Psoas muscle (tissue), 8 donors: ENCODE data around the gene TPRN. TPM values are rescaled to one million over a fixed set of nuclear protein-coding genes. Genes with fewer than 3 reads are reported as not detected.

ENCODE experiments used
- ATAC-seq, 4 donors: fragments of 200-7000 bp; cut with Tn5 transposase; one replicate each; pipeline ENCODE4 v1.9.1; 2020; ENCODE audit warnings: moderate library complexity in 3 of 4, mild to moderate bottlenecking in 2 of 4
- DNase-seq, 2 donors: peaks; one replicate each; pipeline ENCODE4 v3.0.0-alpha.2; 2020
- H3K27ac ChIP-seq: fragments of 200-600 bp; one replicate; pipeline ENCODE4 v1.8.0; 2022
- H3K27me3 ChIP-seq, 3 donors: fragments of 200-600 bp in 1 of 3; one replicate each; pipeline versions ENCODE4 v1.6.1 to v1.8.0; 2013 to 2022; ENCODE audit warnings: low read length in 2 of 3, mild to moderate bottlenecking in 2 of 3, moderate library complexity in 1 of 3; ENCODE audit not compliant: insufficient read depth in 3 of 3
- H3K36me3 ChIP-seq, 2 donors: fragments of 200-600 bp in 1 of 2; one replicate each; pipeline versions ENCODE4 v1.6.1 to v1.8.0; 2013 to 2022; ENCODE audit warnings: low read depth in 1 of 2, mild to moderate bottlenecking in 1 of 2, moderate library complexity in 1 of 2; ENCODE audit not compliant: insufficient read depth in 1 of 2
- H3K4me1 ChIP-seq: fragments of 200-600 bp; one replicate; pipeline ENCODE4 v1.8.0; 2022
- H3K4me3 ChIP-seq: fragments of 200-600 bp; one replicate; pipeline ENCODE4 v1.8.0; 2022; ENCODE audit warnings: mild to moderate bottlenecking
- H3K9me3 ChIP-seq: fragments of 200-600 bp; one replicate; pipeline ENCODE4 v1.8.0; 2022
- WGBS, 3 donors: extraction: QIAGEN DNeasy Blood & Tissue Kit; methylation state at CpG; one replicate each; pipeline versions ENCODE4 v1.1.6 to v1.1.7; 2013; 5-methylcytosine and 5-hydroxymethylcytosine counted together
- intact Hi-C, 2 donors: fragments of 100-400 bp; cut with DNase I; formaldehyde crosslinking; loops; one replicate each; pipeline versions ENCODE4 v1.11.0 to v1.14.2; 2022
- polyA plus RNA-seq, 3 donors: library from polyadenylated mRNA; stranded (reverse); fragments of 200-250 nt; gene quantifications; one replicate each; pipeline ENCODE4 v1.2.3, GENCODE V29; 2013
- total RNA-seq, 4 donors: library from RNA; stranded (reverse); fragmentation: NEBNext Ultra II Directional in 2 of 4; extraction: Animal tissue kit (Norgen Biotek cat#: 25700) in 2 of 4; gene quantifications; one replicate each; pipeline versions ENCODE4 v1.2.1 to v1.2.4, GENCODE V29; 2021 to 2023
- TF ChIP-seq, protein P1 (sequence below): fragments of 200-600 bp; IDR thresholded peaks from one replicate; pipeline ENCODE4 v1.8.0; 2022; ENCODE audit warnings: antibody characterized with exemption
- donor health status: healthy with polysubstance abuse.
- donor health status: DM: no; HTN: no; CAD: no; lungs with moderate emphysema.
- donor health status: Bipolar disorder and iron deficiency.
- donor health status: healthy.
- donor health status: DM: yes; HTN: yes; CAD: no.
- donor health status: DM: no; HTN: no; CAD: no.
- donor health status: DM: no; HTN: no; CAD: no.
- donor health status: DM: yes; HTN: yes; CAD: no.

TPRN gene
- total and polyA plus RNA-seq, 7 donors = 3.6 to 11.3 (median 8.6) TPM

GRCh38 chr9:137232101-137232500, 31.6 kb upstream of the TPRN start:
- DNase-seq (no peak), ATAC-seq (no peak)
- H3K27me3 ChIP-seq = peaks cover 0 to 29% (median 15%) of the 10 kb centered on the region in 3 donors
- intact Hi-C loops = no loop called here
- TF ChIP-seq, protein P1, sequence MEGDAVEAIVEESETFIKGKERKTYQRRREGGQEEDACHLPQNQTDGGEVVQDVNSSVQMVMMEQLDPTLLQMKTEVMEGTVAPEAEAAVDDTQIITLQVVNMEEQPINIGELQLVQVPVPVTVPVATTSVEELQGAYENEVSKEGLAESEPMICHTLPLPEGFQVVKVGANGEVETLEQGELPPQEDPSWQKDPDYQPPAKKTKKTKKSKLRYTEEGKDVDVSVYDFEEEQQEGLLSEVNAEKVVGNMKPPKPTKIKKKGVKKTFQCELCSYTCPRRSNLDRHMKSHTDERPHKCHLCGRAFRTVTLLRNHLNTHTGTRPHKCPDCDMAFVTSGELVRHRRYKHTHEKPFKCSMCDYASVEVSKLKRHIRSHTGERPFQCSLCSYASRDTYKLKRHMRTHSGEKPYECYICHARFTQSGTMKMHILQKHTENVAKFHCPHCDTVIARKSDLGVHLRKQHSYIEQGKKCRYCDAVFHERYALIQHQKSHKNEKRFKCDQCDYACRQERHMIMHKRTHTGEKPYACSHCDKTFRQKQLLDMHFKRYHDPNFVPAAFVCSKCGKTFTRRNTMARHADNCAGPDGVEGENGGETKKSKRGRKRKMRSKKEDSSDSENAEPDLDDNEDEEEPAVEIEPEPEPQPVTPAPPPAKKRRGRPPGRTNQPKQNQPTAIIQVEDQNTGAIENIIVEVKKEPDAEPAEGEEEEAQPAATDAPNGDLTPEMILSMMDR = no peak
- no peak overlapping the region for H3K4me3 ChIP-seq
- WGBS, 3 donors = 53 to 59% (median 53%) methylated on average over 8 to 10 of the region's 10 CpGs
- H3K9me3 ChIP-seq = no peaks in the 10 kb centered on the region
- H3K27ac ChIP-seq = no peak overlapping the region
- H3K36me3 ChIP-seq = no peaks in the 10 kb centered on the region
- H3K4me1 ChIP-seq = peaks cover 10% of the 10 kb centered on the region

GRCh38 chr9:137231372-137232039, 31.0 kb upstream of the TPRN start:
- Histone ChIP-seq H3K36me3 (no peaks in the 10 kb centered on the region), H3K4me1 (peaks cover 6% of the 10 kb centered on the region), H3K9me3 (no peaks in the 10 kb centered on the region), H3K27me3 (peaks cover 0 to 32% (median 15%) of the 10 kb centered on the region in 3 donors), H3K4me3 (no peak overlapping the region), H3K27ac (no peak overlapping the region)
- WGBS, 3 donors = 76 to 83% (median 80%) methylated on average over 23 of the region's 23 CpGs
- intact Hi-C loops = no loop called here
- no peak for ATAC-seq
- TF ChIP-seq, protein P1 = no peak
- DNase-seq = no peak

DNA sequence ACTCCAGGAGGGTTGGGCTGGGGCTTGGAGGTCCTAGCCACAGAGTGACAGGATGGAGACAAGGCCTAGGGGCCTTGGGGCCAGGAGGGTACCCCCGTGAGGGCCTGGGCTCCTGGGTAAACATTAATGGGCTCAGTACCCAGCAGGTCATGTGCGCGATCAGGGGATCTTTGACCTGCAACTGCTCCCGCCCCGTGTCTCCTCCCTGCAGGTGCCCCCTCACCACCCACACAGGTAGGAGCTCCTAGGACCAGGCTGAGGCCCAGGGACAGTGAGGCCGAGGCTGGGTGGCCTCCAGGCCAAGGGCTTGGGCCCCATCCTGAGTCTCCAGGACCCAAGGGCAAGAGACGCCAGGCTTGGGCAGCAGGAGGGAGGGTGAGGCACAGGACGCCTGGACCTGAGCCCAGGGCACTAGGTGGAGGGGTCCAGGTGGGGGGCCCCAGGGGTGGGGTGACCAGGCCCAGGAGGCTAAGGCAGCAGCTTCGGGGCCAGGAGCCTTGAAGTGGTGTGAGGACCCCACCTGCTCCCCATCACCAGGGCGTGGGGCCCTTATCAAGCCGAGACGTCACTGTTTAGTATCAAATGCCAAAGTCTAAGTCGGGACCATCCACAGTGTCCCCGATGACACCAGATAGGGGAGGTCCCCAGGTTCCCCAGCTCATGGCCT, 30.3 kb upstream of the TPRN start, which contains the start of gene SLC34A3:
TSS of gene SLC34A3 (plus strand) at position 197 of the 667 bp plus-strand sequence. CDS start 802 bp downstream, outside the sequence.
- H3K27me3 ChIP-seq = peaks cover 0 to 32% (median 15%) of the 10 kb centered on the region in 3 donors
- no peak within 1 kb of the TSS for H3K27ac ChIP-seq
- peaks cover under 1% of the 10 kb centered on the region for H3K4me1 ChIP-seq
- ATAC-seq (no peak), DNase-seq (no peak)
- intact Hi-C loops = no loop called here
- TF ChIP-seq, protein P1 = no peak
- no peaks in the 10 kb centered on the region for H3K36me3 ChIP-seq
- H3K4me3 ChIP-seq = no peak within 1 kb of the TSS
- no peaks in the 10 kb centered on the region for H3K9me3 ChIP-seq
- 63 to 68% (median 65%) methylated on average over 14 of the region's 14 CpGs for WGBS, 3 donors

- no peak for ATAC-seq
Observed at GRCh38 chr9:137229903-137230704, 29.6 kb upstream of the TPRN start.

More at GRCh38 chr9:137229903-137230704, 29.6 kb upstream of the TPRN start:
- Histone ChIP-seq H3K27ac (no peak overlapping the region), H3K4me3 (no peak overlapping the region), H3K36me3 (no peaks in the 10 kb centered on the region), H3K9me3 (no peaks in the 10 kb centered on the region), H3K27me3 (peaks cover 0 to 32% (median 15%) of the 10 kb centered on the region in 3 donors), H3K4me1 (no peaks in the 10 kb centered on the region)
- intact Hi-C loops = loop anchor here in 1 of 2 donors (5.0 kb wide), 1 partner anchor 43 kb away; the partner anchor contains the start of genes ANAPC2 and SSNA1
- DNase-seq = no peak
- TF ChIP-seq, protein P1 = no peak
- WGBS, 3 donors = 50 to 52% (median 52%) methylated on average over 25 to 31 of the region's 31 CpGs
